ENCODE measurements around the gene RANBP3. TPM values are rescaled to one million over a fixed set of nuclear protein-coding genes. Genes with fewer than 3 reads are reported as not detected.

The RANBP3 gene
- total and polyA plus RNA-seq, 2 of the 8 experiments (the other 6 are each of a cell fraction or from before 2014, with no cell fraction given), result 95.4 to 122 TPM

DNA sequence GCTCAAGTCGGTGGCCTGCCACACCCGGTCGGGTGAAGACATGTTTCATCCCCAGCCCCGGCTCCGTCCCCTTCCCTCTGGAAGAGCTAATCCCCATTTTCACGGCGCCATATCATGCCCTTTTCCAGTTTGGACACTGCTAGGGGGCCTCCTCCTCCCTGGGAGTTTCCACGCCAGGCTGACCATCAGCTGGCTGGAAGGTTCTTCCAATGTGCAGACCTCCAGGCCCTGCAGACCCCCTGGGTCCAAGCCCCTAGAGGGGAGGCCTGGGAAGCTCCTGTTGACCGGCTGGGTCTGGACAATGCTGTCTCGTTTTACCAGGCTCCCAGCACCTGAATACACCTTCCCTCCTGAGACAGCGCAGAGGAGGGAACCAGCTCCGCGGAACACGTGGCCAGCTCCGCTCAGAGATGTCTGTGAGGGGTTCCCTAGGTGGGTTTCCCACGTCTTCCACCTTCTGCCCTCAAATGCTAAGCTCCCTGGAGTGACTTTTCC lies 44.7 kb upstream of the RANBP3 start:
- no peak overlapping the region; a peak in 1 of 7 replicates for H3K9ac ChIP-seq (replicated peaks in 1 of 4; ENCODE audit: extremely low read depth in 1 of 4, low read depth in 3 of 4, low read length in 3 of 4)
- H3K27ac ChIP-seq (ENCODE audit: low read depth, low read length), result no peak overlapping the region
- H2BK120ac ChIP-seq (replicated peaks; ENCODE audit: low read depth, low read length), result no peak overlapping the region
- H3K4ac ChIP-seq (replicated peaks; ENCODE audit: insufficient read length, low read depth, low read length), result no peak overlapping the region
- H3K79me2 ChIP-seq (ENCODE audit: control insufficient read depth in 1 of 2, insufficient read depth in 2 of 2, low read length in 2 of 2), result no peaks in the 10 kb centered on the region
- no peak overlapping the region for H2BK5ac ChIP-seq (ENCODE audit: low read depth, low read length)
- H2BK15ac ChIP-seq (ENCODE audit: low read length), result no peak overlapping the region
- no peak overlapping the region; a peak in 2 of 8 replicates for H3K4me3 ChIP-seq (ENCODE audit: extremely low read depth in 1 of 4, insufficient read depth in 2 of 4, low read depth in 3 of 4, low read length in 4 of 4)
- H3K56ac ChIP-seq (replicated peaks; ENCODE audit: insufficient read length, low read depth, low read length), result no peak overlapping the region
- no peaks in the 10 kb centered on the region for H3K36me3 ChIP-seq (ENCODE audit: control insufficient read depth in 2 of 4, insufficient read depth in 4 of 4, low read length in 3 of 4)
- H3K4me1 ChIP-seq (replicated peaks in 1 of 4; ENCODE audit: control insufficient read depth in 3 of 4, insufficient read depth in 4 of 4, low read length in 3 of 4), result peaks cover 0 to 6% (median 0%) of the 10 kb centered on the region in 4 experiments; a peak in 2 of 7 replicates
- whole genome bisulfite sequencing, 2 experiments (ENCODE audit: extremely low coverage in 1 of 2, insufficient coverage in 1 of 2, insufficient read length in 1 of 2, insufficient replicate concordance in 2 of 2, low coverage in 1 of 2, low lambda C conversion rate in 2 of 2, missing lambda C conversion rate in 1 of 2), result 56% methylated on average over 14 of the region's 16 CpGs; no CpG with 5 or more reads in 1 of the 2 experiments
- CTCF ChIA-PET (ENCODE audit: partially characterized antibody), result interaction anchor here (0.6 to 11.7 kb wide), 47 partner anchors 10 to 1049 kb away, joined by 3 to 306 read pairs (median 4); partner anchors contain the start of genes DUS3L and NRTN
- H3K4me2 ChIP-seq (ENCODE audit: insufficient read depth in 1 of 2, low read depth in 2 of 2, low read length in 2 of 2), result no peak overlapping the region
- FAIRE-seq (no peak), DNase-seq (ENCODE audit: low read depth in 1 of 2, low spot score in 2 of 2) (no peak)
- H4K91ac ChIP-seq (replicated peaks; ENCODE audit: insufficient read length, low read length), result no peak overlapping the region
- peak overlapping the region; percentile 92; the same call in 1 of the 2 replicates for H4K8ac ChIP-seq (ENCODE audit: extremely low read depth, insufficient read depth, low read length)
- no peak overlapping the region for H3K23ac ChIP-seq (ENCODE audit: insufficient read length)
- peaks cover 0 to 4% (median 0%) of the 10 kb centered on the region in 4 experiments; a peak in 4 of 7 replicates for H3K27me3 ChIP-seq (replicated peaks in 1 of 4; ENCODE audit: control insufficient read depth in 3 of 4, extremely low read depth in 1 of 4, insufficient read depth in 3 of 4, low read length in 3 of 4)
- no peak overlapping the region for H2BK20ac ChIP-seq (ENCODE audit: low read length)
- no peaks in the 10 kb centered on the region for H3K9me3 ChIP-seq (ENCODE audit: insufficient read depth in 2 of 2, low read depth in 1 of 2, low read length in 1 of 2)
- H2AFZ ChIP-seq (ENCODE audit: low read length), result peak overlapping the region; percentile 45; the same call in 1 of the 2 replicates
- H3K14ac ChIP-seq (ENCODE audit: insufficient read length), result no peak overlapping the region
- H3K79me1 ChIP-seq (ENCODE audit: low read depth, low read length), result no peaks in the 10 kb centered on the region
- H2BK12ac ChIP-seq (ENCODE audit: low read depth, low read length), result no peak overlapping the region
- no peaks in the 10 kb centered on the region for H3K23me2 ChIP-seq (ENCODE audit: low read depth, low read length)
- POLR2A ChIA-PET (ENCODE audit: partially characterized antibody), result interaction anchor here (1.0 to 1.9 kb wide), 10 partner anchors 9 to 331 kb away, joined by 3 to 6 read pairs (median 4); partner anchors contain the start of gene RANBP3
- H2AK5ac ChIP-seq (ENCODE audit: low read depth, low read length), result no peak overlapping the region
- H3K18ac ChIP-seq (ENCODE audit: extremely low read depth, low read length), result no peak overlapping the region
- H4K20me1 ChIP-seq (replicated peaks in 1 of 2; ENCODE audit: control insufficient read depth in 1 of 2, insufficient read depth in 2 of 2, low read length in 2 of 2), result no peaks in the 10 kb centered on the region
- no peak overlapping the region for H4K5ac ChIP-seq (ENCODE audit: insufficient read length, low read depth, low read length)
- TF ChIP-seq CHD2 (IDR thresholded peaks at IDR 0.05; ENCODE audit: low read length), result no peak
- no peak for TF ChIP-seq KDM5A (IDR thresholded peaks at IDR 0.05; ENCODE audit: low read length)
- TF ChIP-seq RFX5 (IDR thresholded peaks at IDR 0.05; ENCODE audit: borderline replicate concordance, low read depth, low read length), result no peak
- no peak for TF ChIP-seq CHD1 (IDR thresholded peaks at IDR 0.05; ENCODE audit: low read depth, low read length)
- TF ChIP-seq CTBP2 (IDR thresholded peaks at IDR 0.05; ENCODE audit: borderline replicate concordance, insufficient read depth, insufficient read length, low read length), result no peak
- TF ChIP-seq, protein P1, sequence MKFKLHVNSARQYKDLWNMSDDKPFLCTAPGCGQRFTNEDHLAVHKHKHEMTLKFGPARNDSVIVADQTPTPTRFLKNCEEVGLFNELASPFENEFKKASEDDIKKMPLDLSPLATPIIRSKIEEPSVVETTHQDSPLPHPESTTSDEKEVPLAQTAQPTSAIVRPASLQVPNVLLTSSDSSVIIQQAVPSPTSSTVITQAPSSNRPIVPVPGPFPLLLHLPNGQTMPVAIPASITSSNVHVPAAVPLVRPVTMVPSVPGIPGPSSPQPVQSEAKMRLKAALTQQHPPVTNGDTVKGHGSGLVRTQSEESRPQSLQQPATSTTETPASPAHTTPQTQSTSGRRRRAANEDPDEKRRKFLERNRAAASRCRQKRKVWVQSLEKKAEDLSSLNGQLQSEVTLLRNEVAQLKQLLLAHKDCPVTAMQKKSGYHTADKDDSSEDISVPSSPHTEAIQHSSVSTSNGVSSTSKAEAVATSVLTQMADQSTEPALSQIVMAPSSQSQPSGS (IDR thresholded peaks at IDR 0.05; ENCODE audit: low read length), result no peak
- TF ChIP-seq HDAC2 (IDR thresholded peaks at IDR 0.05; ENCODE audit: borderline replicate concordance in 1 of 2, low read depth in 2 of 2, low read length in 2 of 2), result no peak
- TF ChIP-seq, protein P2, sequence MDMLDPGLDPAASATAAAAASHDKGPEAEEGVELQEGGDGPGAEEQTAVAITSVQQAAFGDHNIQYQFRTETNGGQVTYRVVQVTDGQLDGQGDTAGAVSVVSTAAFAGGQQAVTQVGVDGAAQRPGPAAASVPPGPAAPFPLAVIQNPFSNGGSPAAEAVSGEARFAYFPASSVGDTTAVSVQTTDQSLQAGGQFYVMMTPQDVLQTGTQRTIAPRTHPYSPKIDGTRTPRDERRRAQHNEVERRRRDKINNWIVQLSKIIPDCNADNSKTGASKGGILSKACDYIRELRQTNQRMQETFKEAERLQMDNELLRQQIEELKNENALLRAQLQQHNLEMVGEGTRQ (IDR thresholded peaks at IDR 0.05; ENCODE audit: low read length), result no peak
- TF ChIP-seq POLR2AphosphoS5 (IDR thresholded peaks at IDR 0.05; ENCODE audit: low read depth, low read length), result no peak
- no peak for TF ChIP-seq RXRA (IDR thresholded peaks at IDR 0.05; ENCODE audit: insufficient read depth, low read depth, low read length)

Measured in H1 (cell line).